Measurements from ENCODE around the gene ZBTB18.

Gene ZBTB18

GRCh38 chr1:244083383-244083943 lies 32.4 kb downstream of the ZBTB18 start:
- H3K36me3 ChIP-seq (ENCODE audit: control insufficient read depth in 5 of 5, insufficient read depth in 5 of 5, low read length in 5 of 5) = no peaks in the 10 kb centered on the region
- H3K27ac ChIP-seq (ENCODE audit: low read depth, low read length) = no peak overlapping the region
- no peak overlapping the region for H3K9ac ChIP-seq (ENCODE audit: low read length in 5 of 5)
- H3K4me3 ChIP-seq (ENCODE audit: low read depth in 1 of 5, low read length in 5 of 5) = no peak overlapping the region
- peaks cover 0 to 16% (median 6%) of the 10 kb centered on the region in 5 donors for H3K9me3 ChIP-seq (ENCODE audit: control insufficient read depth in 5 of 5, low read length in 5 of 5)
- peaks cover 0 to 15% (median 9%) of the 10 kb centered on the region in 5 donors for H3K27me3 ChIP-seq (ENCODE audit: control insufficient read depth in 5 of 5, insufficient read depth in 4 of 5, low read length in 5 of 5)
- peaks cover 0 to 13% (median 0%) of the 10 kb centered on the region in 5 donors for H3K4me1 ChIP-seq (ENCODE audit: control insufficient read depth in 5 of 5, insufficient read depth in 5 of 5, low read length in 5 of 5)

DNA sequence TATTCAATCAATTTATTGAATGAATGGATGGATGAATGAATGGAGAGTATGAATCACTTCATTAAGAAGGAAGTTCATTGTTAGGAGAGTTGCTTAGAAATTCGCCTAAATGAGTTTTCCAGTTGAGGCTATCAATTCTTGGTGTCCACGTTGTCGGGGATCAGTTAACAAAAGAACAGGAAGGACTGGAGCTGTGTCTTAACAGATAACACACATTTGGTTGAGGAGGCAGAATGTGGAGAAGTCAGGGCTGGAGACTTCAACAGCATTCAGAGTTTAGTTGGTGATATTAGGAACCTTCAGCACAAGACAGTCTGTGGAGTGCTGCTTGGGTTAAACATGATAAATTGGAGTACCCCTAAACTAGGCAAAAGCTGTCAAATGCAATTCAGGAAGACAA lies 33.7 kb downstream of the ZBTB18 start:
- Histone ChIP-seq H3K9ac (ENCODE audit: low read length in 5 of 5) (no peak overlapping the region), H3K9me3 (ENCODE audit: control insufficient read depth in 5 of 5, low read length in 5 of 5) (peaks cover 0 to 16% (median 6%) of the 10 kb centered on the region in 5 donors), H3K4me1 (ENCODE audit: control insufficient read depth in 5 of 5, insufficient read depth in 5 of 5, low read length in 5 of 5) (peaks cover 0 to 15% (median 0%) of the 10 kb centered on the region in 5 donors), H3K27ac (ENCODE audit: low read depth, low read length) (no peak overlapping the region), H3K27me3 (ENCODE audit: control insufficient read depth in 5 of 5, insufficient read depth in 4 of 5, low read length in 5 of 5) (peaks cover 0 to 15% (median 9%) of the 10 kb centered on the region in 5 donors), H3K4me3 (ENCODE audit: low read depth in 1 of 5, low read length in 5 of 5) (no peak overlapping the region), H3K36me3 (ENCODE audit: control insufficient read depth in 5 of 5, insufficient read depth in 5 of 5, low read length in 5 of 5) (no peaks in the 10 kb centered on the region)

GRCh38 chr1:244085891-244086290 lies 34.8 kb downstream of the ZBTB18 start:
- no peak overlapping the region for H3K27ac ChIP-seq (ENCODE audit: low read depth, low read length)
- peaks cover 0 to 16% (median 6%) of the 10 kb centered on the region in 5 donors for H3K9me3 ChIP-seq (ENCODE audit: control insufficient read depth in 5 of 5, low read length in 5 of 5)
- H3K4me3 ChIP-seq (ENCODE audit: low read depth in 1 of 5, low read length in 5 of 5) = peak overlapping the region in 1 of 5 donors; percentile 3
- peaks cover 0 to 11% (median 9%) of the 10 kb centered on the region in 5 donors for H3K27me3 ChIP-seq (ENCODE audit: control insufficient read depth in 5 of 5, insufficient read depth in 4 of 5, low read length in 5 of 5)
- H3K4me1 ChIP-seq (ENCODE audit: control insufficient read depth in 5 of 5, insufficient read depth in 5 of 5, low read length in 5 of 5) = peaks cover 0 to 15% (median 0%) of the 10 kb centered on the region in 5 donors
- no peaks in the 10 kb centered on the region for H3K36me3 ChIP-seq (ENCODE audit: control insufficient read depth in 5 of 5, insufficient read depth in 5 of 5, low read length in 5 of 5)
- no peak overlapping the region for H3K9ac ChIP-seq (ENCODE audit: low read length in 5 of 5)

DNA sequence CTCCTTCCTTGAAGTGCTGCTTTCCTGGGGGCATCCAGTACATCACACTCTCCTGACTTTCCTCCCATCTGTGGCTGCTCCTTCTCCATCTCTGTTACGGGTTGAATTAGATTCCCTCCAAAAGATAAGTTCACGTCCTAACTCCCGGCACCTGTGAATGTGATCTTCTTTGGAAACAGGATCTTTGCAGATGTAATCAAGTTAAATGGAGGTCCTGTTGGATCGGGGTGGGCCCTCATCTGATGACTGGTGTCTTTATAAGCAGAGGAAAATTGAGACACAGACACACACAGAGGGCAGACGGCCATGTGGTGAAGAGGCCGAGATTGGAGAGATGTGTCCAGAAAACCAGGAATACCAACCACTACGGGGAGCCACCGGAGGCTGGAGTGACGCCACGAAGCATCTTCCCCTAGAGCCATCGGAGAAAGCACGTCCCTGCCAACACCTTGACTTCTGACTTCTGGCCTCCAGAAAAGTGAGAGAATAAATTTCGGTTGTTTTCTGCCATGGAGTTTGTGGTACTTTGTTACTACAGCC lies 36.0 kb downstream of the ZBTB18 start:
- H3K9me3 ChIP-seq (ENCODE audit: control insufficient read depth in 5 of 5, low read length in 5 of 5) = peaks cover 0 to 16% (median 6%) of the 10 kb centered on the region in 5 donors
- H3K4me1 ChIP-seq (ENCODE audit: control insufficient read depth in 5 of 5, insufficient read depth in 5 of 5, low read length in 5 of 5) = peaks cover 0 to 15% (median 0%) of the 10 kb centered on the region in 5 donors
- no peak overlapping the region for H3K27ac ChIP-seq (ENCODE audit: low read depth, low read length)
- no peak overlapping the region for H3K4me3 ChIP-seq (ENCODE audit: low read depth in 1 of 5, low read length in 5 of 5)
- H3K36me3 ChIP-seq (ENCODE audit: control insufficient read depth in 5 of 5, insufficient read depth in 5 of 5, low read length in 5 of 5) = no peaks in the 10 kb centered on the region
- H3K27me3 ChIP-seq (ENCODE audit: control insufficient read depth in 5 of 5, insufficient read depth in 4 of 5, low read length in 5 of 5) = peaks cover 0 to 11% (median 5%) of the 10 kb centered on the region in 5 donors
- no peak overlapping the region for H3K9ac ChIP-seq (ENCODE audit: low read length in 5 of 5)

- Histone ChIP-seq H3K9ac (ENCODE audit: low read length in 5 of 5) (no peak overlapping the region), H3K36me3 (ENCODE audit: control insufficient read depth in 5 of 5, insufficient read depth in 5 of 5, low read length in 5 of 5) (no peaks in the 10 kb centered on the region), H3K4me3 (ENCODE audit: low read depth in 1 of 5, low read length in 5 of 5) (no peak overlapping the region), H3K9me3 (ENCODE audit: control insufficient read depth in 5 of 5, low read length in 5 of 5) (peaks cover 0 to 16% (median 6%) of the 10 kb centered on the region in 5 donors), H3K4me1 (ENCODE audit: control insufficient read depth in 5 of 5, insufficient read depth in 5 of 5, low read length in 5 of 5) (peaks cover 0 to 15% (median 0%) of the 10 kb centered on the region in 5 donors), H3K27ac (ENCODE audit: low read depth, low read length) (no peak overlapping the region), H3K27me3 (ENCODE audit: control insufficient read depth in 5 of 5, insufficient read depth in 4 of 5, low read length in 5 of 5) (peaks cover 0 to 8% (median 2%) of the 10 kb centered on the region in 5 donors)
These were observed 36.5 kb downstream of the ZBTB18 start for GRCh38 chr1:244087611-244088010.

DNA sequence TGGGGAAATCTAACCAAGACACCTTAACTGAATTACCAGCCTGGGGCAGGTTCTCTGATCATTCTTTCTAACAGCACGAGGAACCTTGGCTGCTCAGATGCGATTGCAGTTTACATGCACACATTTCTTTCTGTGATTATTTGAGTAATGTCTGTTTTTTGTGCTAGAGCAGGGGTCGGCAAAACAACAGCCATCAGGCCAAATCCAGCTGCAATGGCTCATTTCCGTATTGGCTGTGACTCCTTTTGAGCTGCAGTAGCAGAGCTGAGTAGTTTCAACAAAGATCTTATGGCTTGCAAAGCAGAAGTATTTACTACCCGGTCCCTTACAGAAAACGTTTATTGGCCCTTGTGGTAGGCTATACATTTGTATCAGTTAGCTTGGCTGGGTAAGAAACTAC lies 37.1 kb downstream of the ZBTB18 start:
- Histone ChIP-seq H3K9ac (ENCODE audit: low read length in 5 of 5) (no peak overlapping the region), H3K27me3 (ENCODE audit: control insufficient read depth in 5 of 5, insufficient read depth in 4 of 5, low read length in 5 of 5) (peaks cover 0 to 5% (median 3%) of the 10 kb centered on the region in 5 donors), H3K4me3 (ENCODE audit: low read depth in 1 of 5, low read length in 5 of 5) (no peak overlapping the region), H3K27ac (ENCODE audit: low read depth, low read length) (no peak overlapping the region), H3K36me3 (ENCODE audit: control insufficient read depth in 5 of 5, insufficient read depth in 5 of 5, low read length in 5 of 5) (no peaks in the 10 kb centered on the region), H3K4me1 (ENCODE audit: control insufficient read depth in 5 of 5, insufficient read depth in 5 of 5, low read length in 5 of 5) (peaks cover 0 to 15% (median 0%) of the 10 kb centered on the region in 5 donors), H3K9me3 (ENCODE audit: control insufficient read depth in 5 of 5, low read length in 5 of 5) (peaks cover 0 to 16% (median 6%) of the 10 kb centered on the region in 5 donors)

DNA sequence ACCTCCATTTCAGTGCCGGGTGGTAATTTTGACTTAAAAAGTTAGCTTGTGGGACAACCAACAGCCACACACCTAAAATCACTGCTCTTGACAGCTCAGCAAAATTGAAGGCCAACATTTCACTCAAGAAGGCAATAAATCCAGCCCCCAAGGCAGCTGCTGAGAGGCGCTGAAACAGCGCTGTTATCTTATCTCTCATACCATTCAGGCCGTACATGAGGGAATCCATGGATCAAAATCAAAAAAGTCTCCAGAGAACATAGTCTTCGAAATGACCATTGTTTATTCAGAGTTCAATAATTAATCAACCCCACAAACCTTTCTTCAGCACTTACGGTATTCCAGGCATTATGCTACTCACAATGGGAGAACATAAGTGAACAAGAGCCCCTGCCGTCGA lies 38.5 kb downstream of the ZBTB18 start:
- Histone ChIP-seq H3K27ac (ENCODE audit: low read depth, low read length) (no peak overlapping the region), H3K36me3 (ENCODE audit: control insufficient read depth in 5 of 5, insufficient read depth in 5 of 5, low read length in 5 of 5) (no peaks in the 10 kb centered on the region)

GRCh38 chr1:244090645-244091044 lies 39.6 kb downstream of the ZBTB18 start:
- no peak overlapping the region for H3K27ac ChIP-seq (ENCODE audit: low read depth, low read length)
- peaks cover 0 to 10% (median 0%) of the 10 kb centered on the region in 5 donors for H3K4me1 ChIP-seq (ENCODE audit: control insufficient read depth in 5 of 5, insufficient read depth in 5 of 5, low read length in 5 of 5)
- no peak overlapping the region for H3K4me3 ChIP-seq (ENCODE audit: low read depth in 1 of 5, low read length in 5 of 5)
- no peaks in the 10 kb centered on the region for H3K36me3 ChIP-seq (ENCODE audit: control insufficient read depth in 5 of 5, insufficient read depth in 5 of 5, low read length in 5 of 5)
- H3K27me3 ChIP-seq (ENCODE audit: control insufficient read depth in 5 of 5, insufficient read depth in 4 of 5, low read length in 5 of 5) = peaks cover 0 to 5% (median 0%) of the 10 kb centered on the region in 5 donors
- H3K9me3 ChIP-seq (ENCODE audit: control insufficient read depth in 5 of 5, low read length in 5 of 5) = peaks cover 0 to 8% (median 6%) of the 10 kb centered on the region in 5 donors
- H3K9ac ChIP-seq (ENCODE audit: low read length in 5 of 5) = no peak overlapping the region

More for the DNA sequence above, 38.5 kb downstream of the ZBTB18 start:
- peaks cover 0 to 5% (median 0%) of the 10 kb centered on the region in 5 donors for H3K27me3 ChIP-seq (ENCODE audit: control insufficient read depth in 5 of 5, insufficient read depth in 4 of 5, low read length in 5 of 5)
- H3K4me3 ChIP-seq (ENCODE audit: low read depth in 1 of 5, low read length in 5 of 5) = no peak overlapping the region
- H3K9me3 ChIP-seq (ENCODE audit: control insufficient read depth in 5 of 5, low read length in 5 of 5) = peaks cover 0 to 16% (median 6%) of the 10 kb centered on the region in 5 donors
- no peak overlapping the region for H3K9ac ChIP-seq (ENCODE audit: low read length in 5 of 5)
- H3K4me1 ChIP-seq (ENCODE audit: control insufficient read depth in 5 of 5, insufficient read depth in 5 of 5, low read length in 5 of 5) = peaks cover 0 to 15% (median 0%) of the 10 kb centered on the region in 5 donors

- Histone ChIP-seq H3K27ac (ENCODE audit: low read depth, low read length) (no peak overlapping the region), H3K9ac (ENCODE audit: low read length in 5 of 5) (no peak overlapping the region), H3K4me1 (ENCODE audit: control insufficient read depth in 5 of 5, insufficient read depth in 5 of 5, low read length in 5 of 5) (peaks cover 0 to 10% (median 0%) of the 10 kb centered on the region in 5 donors), H3K9me3 (ENCODE audit: control insufficient read depth in 5 of 5, low read length in 5 of 5) (no peaks in the 10 kb centered on the region), H3K36me3 (ENCODE audit: control insufficient read depth in 5 of 5, insufficient read depth in 5 of 5, low read length in 5 of 5) (no peaks in the 10 kb centered on the region), H3K4me3 (ENCODE audit: low read depth in 1 of 5, low read length in 5 of 5) (no peak overlapping the region), H3K27me3 (ENCODE audit: control insufficient read depth in 5 of 5, insufficient read depth in 4 of 5, low read length in 5 of 5) (peaks cover 0 to 5% (median 0%) of the 10 kb centered on the region in 5 donors)
These were observed 41.3 kb downstream of the ZBTB18 start for GRCh38 chr1:244092293-244092963.
